HG03159 (cell line): ENCODE data around the gene RAE1.

Source experiments
- ATAC-seq: cut with Tn5 transposase; IDR thresholded peaks from one replicate; pipeline ENCODE4 v1.9.1; 2021; ENCODE audit warnings: mild to moderate bottlenecking, moderate library complexity; ENCODE audit not compliant: unreplicated experiment

RAE1 gene, protein sequence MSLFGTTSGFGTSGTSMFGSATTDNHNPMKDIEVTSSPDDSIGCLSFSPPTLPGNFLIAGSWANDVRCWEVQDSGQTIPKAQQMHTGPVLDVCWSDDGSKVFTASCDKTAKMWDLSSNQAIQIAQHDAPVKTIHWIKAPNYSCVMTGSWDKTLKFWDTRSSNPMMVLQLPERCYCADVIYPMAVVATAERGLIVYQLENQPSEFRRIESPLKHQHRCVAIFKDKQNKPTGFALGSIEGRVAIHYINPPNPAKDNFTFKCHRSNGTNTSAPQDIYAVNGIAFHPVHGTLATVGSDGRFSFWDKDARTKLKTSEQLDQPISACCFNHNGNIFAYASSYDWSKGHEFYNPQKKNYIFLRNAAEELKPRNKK

DNA sequence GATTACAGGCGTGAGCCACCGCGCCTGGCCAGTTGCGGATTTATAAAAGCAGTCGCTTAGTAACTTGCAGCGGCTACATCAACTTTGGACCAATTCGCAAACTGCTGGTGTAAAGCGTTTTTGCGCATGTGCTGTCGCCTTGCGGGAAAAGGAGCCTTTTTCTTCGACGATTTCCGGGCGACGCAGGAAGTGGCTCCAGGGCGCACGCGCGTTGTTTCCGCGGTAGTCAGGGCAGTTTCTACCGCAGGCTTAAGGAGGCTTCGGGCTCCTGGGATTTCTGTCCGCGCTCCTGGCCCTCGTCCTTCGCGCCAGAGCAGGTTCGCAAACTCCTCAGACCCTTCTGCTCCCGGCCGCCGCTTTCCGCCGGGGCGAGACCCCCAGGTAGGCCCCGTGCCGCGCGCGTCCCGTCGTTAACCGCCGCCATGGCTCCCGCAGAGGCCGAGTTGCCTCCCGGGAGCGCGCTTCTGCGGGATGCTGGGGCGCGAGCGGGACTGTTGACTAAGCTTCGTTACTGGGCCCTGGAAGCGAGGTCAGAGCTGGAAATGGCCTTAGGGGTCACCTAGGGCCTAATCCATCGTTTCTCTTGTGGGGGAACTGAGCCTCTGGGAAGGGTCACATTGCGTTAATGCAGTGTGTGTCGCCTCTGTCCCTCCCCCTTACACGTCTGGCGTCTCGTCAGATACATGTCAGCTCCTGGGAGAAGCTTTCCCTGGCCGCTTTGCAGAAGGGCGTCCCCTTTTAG is at the start of gene RAE1:
Gene RAE1, plus strand, starts transcription at position 214 of the 742 bp plus-strand sequence. CDS start 2,784 bp downstream, outside the sequence.
- ATAC-seq = peak; percentile 74

DNA sequence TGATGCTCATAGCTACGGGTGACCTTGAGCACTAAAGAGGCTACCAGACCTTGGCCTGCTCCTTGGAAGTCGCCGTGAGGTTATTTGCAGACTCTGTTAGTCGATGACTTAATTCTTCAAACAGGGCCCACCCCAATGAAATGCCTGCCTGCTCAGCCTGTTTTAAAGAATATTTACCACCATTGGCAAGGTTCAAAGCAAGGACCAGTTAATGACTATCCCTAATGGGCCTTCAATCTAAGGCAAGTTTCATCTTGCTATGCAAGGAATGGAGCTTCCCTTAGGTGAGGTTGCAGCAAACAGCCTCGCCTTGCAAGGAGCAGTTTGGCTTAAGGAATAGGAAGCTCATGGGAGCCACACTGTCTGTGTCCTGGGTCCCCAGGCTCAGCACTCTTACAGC is 44.3 kb upstream of the RAE1 start:
- ATAC-seq = no peak

DNA sequence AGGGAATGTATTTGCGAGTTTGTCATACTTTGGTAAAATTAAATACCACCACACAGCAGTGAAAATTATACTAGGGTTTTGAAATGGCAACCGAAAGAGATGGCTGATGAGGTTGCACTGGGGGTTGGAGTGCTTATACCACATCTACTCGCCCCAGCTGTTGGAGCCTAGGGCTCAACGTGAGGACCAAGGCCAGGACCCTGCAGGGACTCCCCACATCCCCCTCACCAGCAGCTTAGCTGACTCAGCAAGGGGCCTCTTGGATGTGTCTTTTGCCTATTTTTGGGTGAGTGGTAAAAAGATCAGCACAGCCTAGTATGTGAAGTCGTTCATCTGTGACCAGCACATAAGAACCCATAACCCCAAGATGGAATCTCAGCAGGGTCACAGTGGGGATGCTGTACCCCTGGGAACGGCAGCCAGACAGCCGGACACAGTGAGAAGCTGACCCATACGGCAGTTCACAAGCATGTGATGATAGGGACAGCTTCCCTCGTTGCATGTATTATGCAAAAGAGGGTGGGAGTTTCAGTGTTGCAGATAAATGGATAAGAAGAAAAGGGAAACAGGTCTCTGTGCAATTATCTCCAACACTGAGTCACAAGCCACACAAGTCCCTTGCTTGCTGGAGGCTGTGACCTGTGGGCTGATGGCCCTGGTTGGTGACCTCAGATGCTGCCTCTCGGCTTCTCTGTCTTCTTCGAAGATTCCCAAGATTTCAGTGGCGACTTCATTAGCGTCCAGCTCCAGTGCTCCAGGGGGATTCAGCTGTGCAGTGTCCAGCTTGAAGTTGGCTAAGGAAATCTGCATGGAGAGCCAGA is 42.4 kb upstream of the RAE1 start:
- no peak for ATAC-seq

DNA sequence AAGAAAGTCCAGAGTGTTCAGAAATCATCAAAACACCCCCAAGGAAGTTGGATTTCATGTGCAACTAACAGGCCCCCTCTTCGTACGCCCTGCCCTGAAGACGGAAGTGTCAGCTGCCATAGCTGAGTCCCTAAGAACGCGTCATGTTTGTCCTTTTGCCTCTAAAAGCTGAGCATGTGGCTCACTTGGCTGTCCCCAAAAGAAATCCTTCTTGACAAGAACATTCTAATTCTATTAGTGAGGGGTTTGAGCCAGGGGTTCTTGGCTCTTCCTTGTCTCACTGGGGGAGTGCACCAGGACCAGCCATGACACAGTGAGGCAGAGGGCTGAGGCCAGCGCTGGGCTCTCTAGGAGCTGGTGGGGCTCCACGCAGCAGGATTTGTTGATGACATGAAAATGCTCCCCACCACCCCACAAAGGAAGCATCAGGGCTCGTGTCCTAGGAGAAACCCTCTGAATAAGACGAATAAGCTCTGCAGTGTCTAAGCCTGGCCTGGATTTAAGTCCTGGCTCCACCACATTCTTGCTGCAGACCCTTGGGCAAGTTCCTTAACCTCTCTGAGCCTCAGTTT is 41.4 kb upstream of the RAE1 start:
- no peak for ATAC-seq

DNA sequence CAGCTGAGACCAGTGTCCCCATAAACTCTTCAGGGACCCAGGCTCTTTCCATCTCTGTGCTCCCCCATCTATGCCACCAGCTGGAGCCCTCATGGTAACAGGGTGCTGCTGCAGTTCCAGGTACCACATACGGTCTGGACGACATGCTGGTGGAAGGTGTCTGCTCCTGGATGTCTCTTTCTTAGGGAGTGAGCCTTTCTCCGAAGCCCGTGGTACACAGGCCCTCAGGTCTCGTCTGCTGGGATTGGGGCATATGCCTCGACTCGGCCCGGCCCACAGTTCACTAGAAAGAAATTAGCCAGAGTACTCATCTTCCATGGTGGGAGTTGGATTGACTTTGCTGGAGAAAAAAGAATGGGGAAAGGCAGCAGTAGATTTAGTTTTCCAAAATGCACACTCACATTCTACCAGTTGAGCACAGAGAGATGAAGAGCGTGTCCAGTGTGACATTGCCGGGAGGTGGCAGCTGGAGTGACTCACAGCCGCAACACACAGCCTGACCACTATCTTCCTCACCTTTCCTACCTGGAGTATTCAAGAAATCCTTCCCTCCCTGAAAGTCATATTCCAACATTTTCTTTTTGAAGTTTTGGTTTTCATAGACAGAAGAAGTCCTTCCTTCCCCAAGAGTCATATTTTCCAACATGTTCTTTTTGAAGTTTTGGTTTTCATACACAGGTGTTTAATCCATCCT is 40.1 kb upstream of the RAE1 start:
- ATAC-seq = no peak

DNA sequence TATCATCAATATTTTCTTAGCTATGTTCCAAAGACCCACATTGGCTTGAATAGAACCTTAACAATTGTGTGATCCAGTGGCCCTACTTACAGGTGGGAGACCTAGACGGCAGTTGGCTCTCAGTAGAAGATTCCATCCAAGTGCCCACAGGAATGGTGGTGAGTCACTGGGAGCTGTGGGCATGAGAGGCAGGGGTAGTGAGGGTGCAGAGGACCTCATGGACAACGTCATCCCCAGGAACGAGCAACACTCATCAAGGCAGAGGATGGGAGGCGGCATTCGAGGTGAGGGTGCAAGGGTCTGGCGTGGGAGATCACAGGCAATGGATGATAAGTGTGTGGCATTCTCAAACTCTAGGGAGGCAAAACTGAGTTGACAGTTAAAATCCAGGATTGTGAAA is 38.9 kb upstream of the RAE1 start:
- ATAC-seq = no peak

DNA sequence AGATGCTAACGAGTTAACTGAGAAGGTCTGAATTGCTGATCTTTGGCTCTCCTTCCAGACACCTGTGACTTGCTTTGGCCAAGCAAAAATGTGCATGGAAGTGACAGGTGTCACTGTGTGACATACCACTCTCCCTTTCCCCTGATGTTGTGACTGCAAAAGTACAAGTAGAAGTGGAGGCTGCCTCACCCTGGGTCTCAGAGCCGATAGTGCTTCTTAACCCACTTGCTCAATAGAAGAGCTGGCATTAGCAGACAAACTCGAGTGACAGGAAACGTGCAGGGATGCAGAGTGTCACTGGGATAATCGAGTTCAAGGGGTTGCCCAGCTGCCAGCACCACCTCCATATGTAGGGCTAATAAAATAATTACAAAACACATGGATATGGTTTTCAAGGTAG is 37.8 kb upstream of the RAE1 start:
- no peak for ATAC-seq

DNA sequence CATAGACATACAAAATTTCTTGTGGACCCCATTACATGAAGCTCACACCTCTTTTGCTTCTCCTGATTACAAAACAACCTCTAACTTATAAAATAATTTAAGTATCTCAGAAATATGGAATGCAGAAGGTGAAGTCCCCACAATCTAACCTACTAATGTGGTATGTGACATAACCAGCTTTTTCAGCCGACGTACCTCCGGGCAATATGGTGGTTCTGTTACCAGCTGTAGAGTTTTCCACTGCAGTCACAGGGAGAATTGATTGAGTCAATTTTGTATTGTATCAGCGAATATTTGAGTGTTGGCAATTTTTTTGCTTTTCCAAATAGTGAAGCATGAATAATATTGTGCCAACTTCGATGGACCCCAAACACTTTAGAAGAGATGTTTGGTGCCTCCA is 37.1 kb upstream of the RAE1 start:
- no peak for ATAC-seq

DNA sequence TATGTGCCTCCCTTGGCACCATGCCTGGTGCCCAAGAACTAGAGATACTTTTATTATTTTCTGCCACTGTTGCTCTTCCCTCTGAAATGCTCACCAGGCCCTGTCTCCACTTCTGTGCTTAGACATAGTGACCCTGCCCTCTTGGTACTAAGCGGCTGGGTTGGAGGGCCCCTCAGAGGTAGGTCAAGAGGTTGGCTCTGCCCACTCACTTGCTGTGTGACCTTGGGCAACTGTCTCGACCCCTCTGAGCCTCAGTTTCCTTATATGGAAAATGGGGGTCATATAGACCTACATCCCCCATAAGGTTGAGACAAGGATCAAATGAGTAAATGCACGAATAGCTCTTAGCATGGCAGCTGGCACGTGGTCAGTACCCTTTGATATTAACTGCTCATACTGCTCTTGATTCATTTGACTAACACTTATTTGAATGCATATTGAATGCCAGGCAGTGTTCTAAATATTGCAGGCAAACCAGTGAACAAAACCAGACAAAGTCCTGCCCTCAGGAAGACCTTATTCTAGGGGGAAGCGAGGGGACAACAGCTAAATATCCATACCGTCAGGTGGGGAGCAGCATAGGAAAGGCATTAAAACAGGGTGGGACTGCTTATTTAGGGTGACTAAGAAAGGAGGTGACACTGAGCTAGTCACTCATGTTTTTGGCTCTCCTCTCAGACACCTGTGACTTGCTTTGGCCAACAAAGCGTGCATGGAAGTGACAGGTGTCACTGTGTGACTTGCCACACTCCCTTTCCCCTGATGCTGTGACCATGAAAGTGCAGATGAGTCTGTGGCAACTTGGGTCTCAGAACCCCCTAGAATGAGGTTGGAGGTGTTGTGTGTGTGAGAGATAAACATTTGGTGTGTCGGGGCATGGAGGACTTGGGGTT is 35.7 kb upstream of the RAE1 start:
- ATAC-seq = no peak

DNA sequence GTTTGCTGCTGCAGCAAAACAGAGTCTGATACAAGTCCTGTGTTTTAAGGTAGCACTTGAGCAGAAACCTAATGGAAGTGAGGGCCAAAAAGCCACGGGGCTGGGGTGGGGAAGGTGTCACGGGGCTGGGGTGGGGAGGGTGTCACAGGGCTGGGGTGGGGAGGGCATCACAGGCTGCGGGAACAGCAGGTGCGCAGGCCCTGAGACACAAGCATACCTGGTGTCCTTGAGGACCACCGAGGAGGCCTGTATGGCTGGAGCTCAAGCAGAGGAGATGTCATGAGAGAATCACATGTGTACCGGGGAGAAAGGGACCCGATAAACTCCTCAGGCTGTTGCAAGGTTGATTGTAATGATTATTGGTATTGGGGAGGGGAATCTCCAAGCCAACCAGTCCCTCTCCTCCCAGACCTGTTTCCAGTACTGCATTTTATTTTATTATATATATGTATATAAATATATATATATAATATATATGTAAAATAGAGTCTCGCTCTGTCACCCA is 35.0 kb upstream of the RAE1 start:
- ATAC-seq = no peak

DNA sequence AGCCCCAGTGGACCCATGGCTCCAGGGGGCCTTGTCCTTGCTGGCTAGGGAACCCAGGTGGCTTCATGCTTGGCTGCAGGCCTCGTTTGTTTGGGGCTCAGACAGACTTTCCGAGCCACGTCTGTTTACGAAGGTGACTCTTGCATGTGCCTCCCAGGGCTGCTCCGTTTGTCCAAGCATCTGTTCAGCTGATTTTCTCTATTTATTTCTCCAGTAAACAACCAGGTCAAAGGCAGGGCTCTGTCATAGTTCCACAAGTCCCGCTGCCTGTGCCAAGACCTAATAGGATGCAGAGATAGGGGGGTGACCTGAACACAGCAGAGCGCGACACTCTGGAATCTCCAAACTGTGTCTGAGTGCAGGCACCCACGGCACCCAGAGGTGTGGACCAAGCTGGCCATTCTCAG is 34.3 kb upstream of the RAE1 start:
- no peak for ATAC-seq

DNA sequence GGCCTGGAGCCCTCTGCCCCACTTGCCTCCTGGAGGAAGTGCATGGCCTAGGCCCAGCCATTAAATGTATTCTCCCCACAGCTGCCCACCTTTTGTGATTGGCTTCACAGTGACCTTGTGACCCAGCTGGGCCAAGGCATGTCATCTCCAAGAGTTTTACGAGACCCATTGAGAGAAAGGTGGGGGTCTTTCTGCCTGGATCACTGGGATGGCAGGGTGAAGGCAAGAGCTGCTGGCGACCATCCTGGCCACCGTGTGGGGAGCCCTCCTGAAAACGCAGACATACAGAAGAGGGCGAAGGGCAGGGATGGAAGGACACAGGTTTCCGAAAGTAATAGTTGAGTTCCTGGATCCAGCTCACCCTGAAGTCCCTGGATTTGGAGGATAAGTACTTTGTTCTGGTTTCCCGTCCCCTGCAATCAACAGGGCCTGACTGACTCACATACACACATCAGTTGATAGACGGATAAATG is 33.7 kb upstream of the RAE1 start:
- no peak for ATAC-seq

DNA sequence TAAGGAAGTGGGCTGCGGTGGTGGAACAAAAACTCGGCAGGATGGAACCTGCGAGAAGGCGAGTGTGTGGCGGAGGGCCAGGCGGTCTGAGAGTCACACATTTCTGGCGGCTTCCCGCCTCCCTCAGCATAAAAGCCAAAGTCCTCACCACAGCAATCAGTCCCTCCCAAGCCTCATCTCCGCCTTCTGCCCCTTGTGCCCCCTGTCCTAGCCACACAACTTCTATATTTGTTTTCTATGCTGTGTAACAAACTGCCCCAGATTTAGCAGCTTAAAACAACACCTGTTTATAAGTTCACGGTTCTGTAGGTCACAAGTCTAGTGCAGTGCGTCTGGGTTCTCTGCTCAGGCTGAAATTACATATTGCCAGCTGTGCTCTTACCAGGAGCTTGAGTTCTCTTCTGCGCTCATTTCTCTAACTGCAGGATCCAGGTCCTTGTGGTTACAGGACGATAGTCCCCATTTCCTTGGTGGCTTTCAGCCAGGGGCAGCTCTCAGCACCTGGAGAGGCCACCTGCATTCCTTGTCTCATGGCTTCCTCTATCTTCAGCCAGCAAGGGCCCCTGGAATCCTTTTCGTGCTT is 33.2 kb upstream of the RAE1 start:
- ATAC-seq = no peak

DNA sequence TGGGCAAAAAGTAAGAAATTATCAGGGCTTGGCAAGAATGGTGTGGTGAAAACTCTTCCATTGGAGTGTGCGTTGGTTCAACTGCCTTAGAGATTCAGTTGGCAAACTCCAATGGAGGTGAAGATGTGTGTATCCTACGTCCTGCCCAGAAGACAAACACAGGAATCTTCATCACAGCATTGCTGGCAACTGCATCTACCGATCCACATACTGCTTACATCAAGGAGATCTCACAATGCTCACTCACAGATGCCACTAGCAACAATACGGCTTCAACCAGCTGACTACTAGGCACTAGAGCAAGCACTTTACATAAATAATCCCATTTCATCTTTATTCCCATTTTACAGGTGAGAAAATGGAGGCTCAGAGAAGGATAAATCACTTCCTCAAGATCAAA is 31.5 kb upstream of the RAE1 start:
- ATAC-seq = no peak

DNA sequence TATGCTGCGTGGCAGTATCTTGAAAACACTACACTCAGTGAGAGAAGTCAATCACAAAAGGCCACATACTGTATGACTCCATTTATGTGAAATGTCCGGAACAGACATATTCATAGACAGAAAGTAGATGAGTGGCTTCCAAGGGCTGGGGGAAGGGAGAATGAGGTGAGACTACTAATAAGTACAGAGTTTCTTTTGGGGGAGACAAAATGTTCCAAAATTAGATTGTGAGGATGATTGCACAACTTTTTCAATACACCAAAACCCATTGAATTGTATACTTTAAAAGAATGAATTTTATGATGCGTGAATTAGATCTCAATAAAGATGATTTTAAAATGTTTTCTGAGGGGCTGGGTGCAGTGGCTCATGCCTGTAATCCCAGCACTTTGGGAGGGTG is 30.7 kb upstream of the RAE1 start:
- no peak for ATAC-seq

DNA sequence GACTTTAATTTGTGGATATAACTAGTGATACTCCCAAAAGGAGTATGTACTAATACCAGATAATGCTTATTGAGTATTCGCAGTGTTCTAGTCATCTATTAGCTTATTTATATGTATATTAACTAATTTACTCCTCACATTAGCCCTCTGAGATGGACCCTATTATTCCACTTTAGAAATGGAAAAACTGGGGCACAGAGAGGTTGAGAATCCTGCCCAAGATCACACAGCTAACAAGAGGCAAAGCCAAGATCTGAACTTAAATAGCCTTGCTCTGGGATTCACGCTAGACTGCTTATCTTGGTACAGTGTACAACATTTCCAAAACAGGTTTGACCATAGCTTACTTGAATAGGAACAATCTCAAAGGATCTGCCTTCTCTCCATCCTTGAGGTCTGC is 29.9 kb upstream of the RAE1 start:
- ATAC-seq = no peak

DNA sequence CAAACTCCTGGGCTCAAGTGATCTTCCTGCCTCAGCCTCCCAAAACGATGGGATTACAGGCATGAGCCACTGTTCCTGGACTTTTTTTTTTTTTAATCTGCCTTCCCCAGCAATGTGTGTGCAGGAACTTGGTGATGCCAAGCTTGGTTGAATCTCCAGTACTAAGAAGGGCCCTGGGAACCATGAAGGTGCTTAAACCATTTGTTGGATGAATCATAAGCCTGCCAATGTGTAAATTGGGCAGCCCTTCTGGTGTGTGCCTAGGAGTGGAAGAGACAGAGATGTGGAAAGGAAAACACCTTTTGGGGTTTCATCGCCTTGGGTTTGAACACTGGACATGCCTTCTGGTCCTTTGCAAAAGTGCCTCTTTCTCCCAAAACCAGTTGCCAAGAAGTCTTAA is 28.6 kb upstream of the RAE1 start:
- ATAC-seq = no peak

DNA sequence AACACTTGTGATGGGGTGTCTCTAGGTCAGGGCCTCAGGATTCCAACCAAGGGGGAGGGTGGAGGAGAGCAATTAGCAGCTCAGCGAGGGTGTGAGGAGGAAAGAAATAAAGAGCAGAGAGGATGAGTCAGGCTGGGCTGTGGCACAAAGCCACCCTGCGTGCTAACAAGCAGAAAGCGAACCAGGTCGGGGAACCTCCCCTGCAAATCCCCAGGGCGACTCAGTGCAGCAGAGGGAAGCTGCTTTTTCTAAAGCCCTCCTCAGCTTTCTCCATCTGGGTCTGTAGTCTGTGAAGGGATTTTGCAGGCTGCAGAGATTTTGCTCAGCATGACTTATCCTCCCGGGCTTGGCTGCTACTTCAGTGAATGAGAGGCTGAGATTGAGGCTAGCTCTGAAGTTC is 28.0 kb upstream of the RAE1 start:
- ATAC-seq = no peak
